SK-N-SH treated with all-trans-retinoic acid at 6 μM for 48 hours (cell line): ENCODE data around the gene MRPL33.

Experiments
- ATAC-seq: fragments of 200-7000 bp; cut with Tn5 transposase; 3 replicates; pipeline ENCODE4 v1.9.1; 2020; ENCODE audit warnings: mild to moderate bottlenecking, moderate library complexity
- ARNTL ChIP-seq: fragments of 450-650 bp; formaldehyde crosslinking; IDR thresholded peaks from 2 replicates; pipeline ENCODE4 v1.5.0; 2020; ENCODE audit warnings: low read depth, mild to moderate bottlenecking, moderate library complexity, borderline replicate concordance
- BACH2 ChIP-seq: fragments of 250-450 bp; sonication (Bioruptor Pico); IDR thresholded peaks from 2 replicates; pipeline ENCODE4 v1.9.0; 2021; ENCODE audit warnings: mild to moderate bottlenecking, borderline replicate concordance
- CSDC2 ChIP-seq: fragments of 250-450 bp; sonication (Bioruptor Pico); IDR thresholded peaks from 2 replicates; pipeline ENCODE4 v1.5.0; 2020; ENCODE audit warnings: mild to moderate bottlenecking, moderate library complexity
- CSRNP3 ChIP-seq: fragments of 250-450 bp; sonication (Bioruptor Pico); IDR thresholded peaks from 2 replicates; pipeline ENCODE4 v1.5.1; 2021; ENCODE audit warnings: mild to moderate bottlenecking, moderate library complexity
- ESRRG ChIP-seq: fragments of 250-450 bp; sonication (Bioruptor Pico); IDR thresholded peaks from 2 replicates; pipeline ENCODE4 v1.6.1; 2021; ENCODE audit warnings: mild to moderate bottlenecking
- GLIS3 ChIP-seq: fragments of 250-450 bp; sonication (Bioruptor Pico); IDR thresholded peaks from 2 replicates; pipeline ENCODE4 v1.5.0; 2020; ENCODE audit warnings: mild to moderate bottlenecking, moderate library complexity
- ISL1 ChIP-seq: fragments of 250-450 bp; sonication (Bioruptor Pico); IDR thresholded peaks from 2 replicates; pipeline ENCODE4 v2.1.2; 2022; ENCODE audit warnings: mild to moderate bottlenecking, moderate library complexity
- OSR1 ChIP-seq: fragments of 250-450 bp; sonication (Bioruptor Pico); IDR thresholded peaks from 2 replicates; pipeline ENCODE4 v1.8.0; 2022; ENCODE audit warnings: moderate library complexity, mild to moderate bottlenecking, inconsistent platforms
- PPARA ChIP-seq: fragments of 250-450 bp; sonication (Bioruptor Pico); IDR thresholded peaks from 2 replicates; pipeline ENCODE4 v1.5.0; 2020; ENCODE audit warnings: mild to moderate bottlenecking, borderline replicate concordance
- RARB ChIP-seq: fragments of 250-450 bp; sonication (Bioruptor Pico); IDR thresholded peaks from 2 replicates; pipeline ENCODE4 v1.8.0; 2021; ENCODE audit warnings: mild to moderate bottlenecking, moderate library complexity
- SNAI2 ChIP-seq: fragments of 250-450 bp; sonication (Bioruptor Pico); IDR thresholded peaks from 2 replicates; pipeline ENCODE4 v1.5.0; 2020; ENCODE audit warnings: mild to moderate bottlenecking, moderate library complexity
- TCF4 ChIP-seq: fragments of 250-450 bp; sonication (Bioruptor Pico); IDR thresholded peaks from 2 replicates; pipeline ENCODE4 v1.8.0; 2021; ENCODE audit warnings: mild to moderate bottlenecking, moderate library complexity, borderline replicate concordance
- TOX ChIP-seq: fragments of 250-450 bp; sonication (Bioruptor Pico); IDR thresholded peaks from 2 replicates; pipeline ENCODE4 v1.8.0; 2021; ENCODE audit warnings: mild to moderate bottlenecking, moderate library complexity, borderline replicate concordance
- TSHZ2 ChIP-seq: fragments of 250-450 bp; sonication (Bioruptor Pico); IDR thresholded peaks from 2 replicates; pipeline ENCODE4 v1.5.0; 2020; ENCODE audit warnings: mild to moderate bottlenecking, moderate library complexity
- ZC3H10 ChIP-seq: fragments of 250-450 bp; sonication (Bioruptor Pico); IDR thresholded peaks from 2 replicates; pipeline ENCODE4 v1.5.1; 2021; ENCODE audit warnings: mild to moderate bottlenecking, moderate library complexity
- ZFP3 ChIP-seq: fragments of 250-450 bp; sonication (Bioruptor Pico); IDR thresholded peaks from 2 replicates; pipeline ENCODE4 v1.5.0; 2020; ENCODE audit warnings: mild to moderate bottlenecking, moderate library complexity
- ZFP30 ChIP-seq: fragments of 450-650 bp; formaldehyde crosslinking; IDR thresholded peaks from 2 replicates; pipeline ENCODE4 v1.5.0; 2022; ENCODE audit warnings: mild to moderate bottlenecking, moderate library complexity
- ZNF565 ChIP-seq: fragments of 450-650 bp; formaldehyde crosslinking; conservative IDR thresholded peaks from 2 replicates; pipeline ENCODE4 v1.5.0; 2020; ENCODE audit warnings: low read depth, mild to moderate bottlenecking, moderate library complexity
- ZNF70 ChIP-seq: fragments of 450-650 bp; formaldehyde crosslinking; IDR thresholded peaks from 2 replicates; pipeline ENCODE4 v1.5.0; 2020; ENCODE audit warnings: mild to moderate bottlenecking, moderate library complexity
- ZNF8 ChIP-seq: fragments of 450-650 bp; formaldehyde crosslinking; IDR thresholded peaks from 2 replicates; pipeline ENCODE4 v1.5.0; 2020; ENCODE audit warnings: mild to moderate bottlenecking, moderate library complexity
- TF ChIP-seq, protein P1 (sequence below): fragments of 250-450 bp; sonication (Bioruptor Pico); IDR thresholded peaks from 2 replicates; pipeline ENCODE4 v1.5.1; 2020; ENCODE audit warnings: low read depth, mild to moderate bottlenecking, moderate library complexity

MRPL33 gene

DNA sequence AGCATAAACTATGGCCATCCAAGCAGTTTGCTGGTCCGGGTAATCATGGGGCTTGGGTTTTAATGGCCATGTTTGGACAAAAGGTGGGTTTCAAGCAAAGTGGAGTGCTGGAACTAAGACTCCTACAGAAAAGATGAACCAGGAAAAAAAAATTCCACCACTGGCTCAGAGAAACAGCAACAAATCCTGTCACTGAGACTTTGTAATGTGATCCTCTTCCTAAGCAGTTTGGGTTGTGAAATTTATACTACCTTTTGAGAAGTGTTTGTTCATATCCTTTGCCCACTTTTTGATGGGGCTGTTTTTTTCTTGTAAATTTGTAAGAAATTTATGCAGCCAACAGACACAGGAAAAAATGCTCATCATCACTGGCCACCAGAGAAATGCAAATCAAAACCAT, 40.2 kb downstream of the MRPL33 start:
- ATAC-seq: no peak
- TF ChIP-seq SNAI2 (CRISPR knock-in tag) (no peak), ZFP3 (CRISPR knock-in tag) (no peak)

GRCh38 chr2:27814758-27815157, 43.2 kb downstream of the MRPL33 start:
- no peak for ATAC-seq
- TF ChIP-seq OSR1 (CRISPR knock-in tag) (no peak), ARNTL (CRISPR knock-in tag) (no peak), ZFP30 (CRISPR knock-in tag) (no peak), GLIS3 (CRISPR knock-in tag) (no peak), ISL1 (CRISPR knock-in tag) (no peak), TSHZ2 (CRISPR knock-in tag) (no peak), BACH2 (no peak), ESRRG (CRISPR knock-in tag) (no peak), CSDC2 (CRISPR knock-in tag) (no peak), ZNF565 (CRISPR knock-in tag) (no peak), ZFP3 (CRISPR knock-in tag) (no peak), PPARA (CRISPR knock-in tag) (no peak), RARB (CRISPR knock-in tag) (no peak), SNAI2 (CRISPR knock-in tag) (no peak), TOX (CRISPR knock-in tag) (no peak), ZNF8 (CRISPR knock-in tag) (no peak), CSRNP3 (CRISPR knock-in tag) (no peak), TCF4 (CRISPR knock-in tag) (no peak), ZNF70 (CRISPR knock-in tag) (no peak)
- TF ChIP-seq, protein P1, sequence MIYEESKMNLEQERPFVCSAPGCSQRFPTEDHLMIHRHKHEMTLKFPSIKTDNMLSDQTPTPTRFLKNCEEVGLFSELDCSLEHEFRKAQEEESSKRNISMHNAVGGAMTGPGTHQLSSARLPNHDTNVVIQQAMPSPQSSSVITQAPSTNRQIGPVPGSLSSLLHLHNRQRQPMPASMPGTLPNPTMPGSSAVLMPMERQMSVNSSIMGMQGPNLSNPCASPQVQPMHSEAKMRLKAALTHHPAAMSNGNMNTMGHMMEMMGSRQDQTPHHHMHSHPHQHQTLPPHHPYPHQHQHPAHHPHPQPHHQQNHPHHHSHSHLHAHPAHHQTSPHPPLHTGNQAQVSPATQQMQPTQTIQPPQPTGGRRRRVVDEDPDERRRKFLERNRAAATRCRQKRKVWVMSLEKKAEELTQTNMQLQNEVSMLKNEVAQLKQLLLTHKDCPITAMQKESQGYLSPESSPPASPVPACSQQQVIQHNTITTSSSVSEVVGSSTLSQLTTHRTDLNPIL (CRISPR knock-in tag): no peak

- no peak for TF ChIP-seq PPARA (CRISPR knock-in tag)
- TF ChIP-seq TSHZ2 (CRISPR knock-in tag): peak; percentile 91
- TF ChIP-seq ISL1 (CRISPR knock-in tag): no peak
- peak; percentile 85; the same call in 1 of the 2 replicates for TF ChIP-seq TCF4 (CRISPR knock-in tag)
- TF ChIP-seq SNAI2 (CRISPR knock-in tag): peak; percentile 46; the same call in 1 of the 2 replicates
- no peak for TF ChIP-seq ARNTL (CRISPR knock-in tag)
- no peak for TF ChIP-seq ZC3H10 (CRISPR knock-in tag)
- TF ChIP-seq, all 23 proteins: peak for 3
These were observed 44.4 kb downstream of the MRPL33 start for GRCh38 chr2:27815860-27816438.

More at GRCh38 chr2:27815860-27816438, 44.4 kb downstream of the MRPL33 start:
- no peak for ATAC-seq
